ENCODE results near the gene AGPAT3.

The AGPAT3 gene

DNA sequence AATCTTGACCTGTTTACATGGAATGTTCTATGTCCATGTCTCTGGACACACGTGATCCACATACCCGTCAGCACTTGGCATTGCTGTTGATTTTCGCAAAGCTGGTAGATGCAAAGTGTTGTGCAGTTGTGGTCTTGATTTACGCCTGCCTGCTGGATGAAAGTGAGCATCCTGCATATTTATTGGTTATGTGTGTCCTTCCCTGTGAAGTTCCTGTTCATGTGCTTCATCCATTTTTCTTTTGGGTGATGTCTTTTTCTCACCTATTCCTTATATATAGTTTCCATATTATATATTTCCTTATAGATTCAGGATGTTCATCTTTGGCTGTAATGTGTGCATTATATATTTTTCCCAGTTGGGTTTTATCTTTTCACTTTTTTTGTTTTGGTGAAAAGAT, 6.5 kb downstream of the AGPAT3 start:
- CTCF ChIA-PET: no interaction called here
- TF ChIP-seq CTCF (IDR thresholded peaks at IDR 0.05; ENCODE audit: insufficient read depth, low read length, missing control alignments): no peak
- POLR2A ChIA-PET: no interaction called here
- H3K4me3 ChIP-seq (ENCODE audit: low read depth, low read length): no peak overlapping the region
- no peak for DNase-seq (ENCODE audit: low read depth, low spot score)

- no peak for TF ChIP-seq CTCF (IDR thresholded peaks at IDR 0.05; ENCODE audit: insufficient read depth, low read length, missing control alignments)
These were observed 7.6 kb downstream of the AGPAT3 start for GRCh38 chr21:43872531-43873197.

DNA sequence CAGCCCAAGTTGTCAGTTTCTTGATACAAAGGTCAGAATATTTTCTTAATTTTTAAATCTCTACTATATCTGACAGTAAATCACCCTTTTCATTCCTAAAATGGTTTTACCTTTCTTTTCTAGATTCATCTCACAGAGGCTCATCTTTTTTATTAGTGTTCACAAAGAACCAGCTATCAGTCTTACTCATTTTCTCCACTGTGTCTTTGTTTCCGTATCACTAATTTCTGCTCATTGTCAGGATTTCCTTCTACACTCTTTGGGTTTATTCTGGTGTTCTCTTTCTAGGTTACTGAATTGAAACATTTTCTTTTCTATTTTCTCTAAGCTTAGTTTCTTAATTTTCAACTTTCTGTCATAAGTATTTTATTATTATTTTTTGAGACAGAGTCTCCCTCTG, 8.7 kb downstream of the AGPAT3 start:
- H3K4me3 ChIP-seq (ENCODE audit: low read depth, low read length): no peak overlapping the region
- ChIA-PET CTCF (no interaction called here), POLR2A (no interaction called here)
- TF ChIP-seq CTCF (IDR thresholded peaks at IDR 0.05; ENCODE audit: insufficient read depth, low read length, missing control alignments): no peak
- DNase-seq (ENCODE audit: low read depth, low spot score): no peak

More at GRCh38 chr21:43872531-43873197, 7.6 kb downstream of the AGPAT3 start:
- POLR2A ChIA-PET: no interaction called here
- no peak overlapping the region for H3K4me3 ChIP-seq (ENCODE audit: low read depth, low read length)
- DNase-seq (ENCODE audit: low read depth, low spot score): no peak
- CTCF ChIA-PET: no interaction called here

DNA sequence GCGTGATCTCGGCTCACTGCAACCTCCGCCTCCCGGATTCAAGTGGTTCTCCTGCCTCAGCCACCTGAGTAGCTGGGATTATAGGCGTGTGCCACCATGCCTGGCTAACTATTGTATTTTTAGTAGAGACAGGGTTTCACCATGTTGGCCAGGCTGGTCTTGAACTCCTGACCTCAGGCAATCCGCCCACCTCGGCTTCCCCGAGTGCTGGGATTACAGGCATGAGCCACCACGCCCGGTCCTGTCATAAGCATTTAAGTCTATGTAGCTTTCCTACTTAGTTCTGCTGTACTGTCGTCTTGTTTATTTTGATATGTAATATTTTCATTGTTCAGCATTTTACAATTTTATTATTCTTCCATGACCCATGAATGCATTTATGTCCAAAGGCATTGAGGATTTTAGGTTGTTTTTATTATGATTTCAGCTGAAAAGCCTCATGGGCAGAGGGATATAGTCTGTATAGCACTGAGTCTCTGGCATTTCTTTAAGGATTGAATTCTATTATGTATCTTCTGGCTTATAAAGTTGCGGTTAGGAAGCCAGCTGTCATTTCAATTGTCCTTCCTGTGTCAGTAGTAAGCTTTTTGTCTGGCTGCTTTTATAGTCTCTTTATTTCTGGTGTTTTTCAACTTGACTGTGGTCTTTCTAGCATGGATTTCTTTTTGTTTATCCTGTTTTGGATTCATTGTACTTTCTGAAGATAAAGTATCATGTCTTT, 9.2 kb downstream of the AGPAT3 start:
- ChIA-PET CTCF (no interaction called here), POLR2A (no interaction called here)
- H3K4me3 ChIP-seq (ENCODE audit: low read depth, low read length): no peak overlapping the region
- no peak for DNase-seq (ENCODE audit: low read depth, low spot score)
- TF ChIP-seq CTCF (IDR thresholded peaks at IDR 0.05; ENCODE audit: insufficient read depth, low read length, missing control alignments): no peak

DNA sequence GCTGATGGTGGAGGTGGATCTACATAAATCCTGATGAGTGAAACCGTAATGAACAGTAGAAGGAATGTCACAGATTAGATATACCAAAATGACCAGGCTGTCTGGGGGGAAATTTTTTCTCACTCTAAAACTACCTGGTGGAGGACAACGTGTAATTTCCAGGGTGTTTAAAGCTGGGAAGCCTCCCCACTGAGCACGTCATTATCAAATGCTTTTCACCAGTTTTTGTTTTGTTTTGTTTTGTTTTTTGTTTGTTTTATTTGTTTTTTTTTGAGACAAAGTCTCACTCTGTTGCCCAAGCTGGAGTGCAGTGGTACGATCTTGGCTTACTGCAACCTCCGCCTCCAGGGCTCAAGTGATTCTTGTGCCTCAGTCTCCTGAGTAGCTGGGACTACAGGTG, 11.6 kb downstream of the AGPAT3 start:
- H3K4me3 ChIP-seq (ENCODE audit: low read depth, low read length): no peak overlapping the region
- TF ChIP-seq CTCF (IDR thresholded peaks at IDR 0.05; ENCODE audit: insufficient read depth, low read length, missing control alignments): no peak
- ChIA-PET POLR2A (no interaction called here), CTCF (no interaction called here)
- no peak for DNase-seq (ENCODE audit: low read depth, low spot score)

DNA sequence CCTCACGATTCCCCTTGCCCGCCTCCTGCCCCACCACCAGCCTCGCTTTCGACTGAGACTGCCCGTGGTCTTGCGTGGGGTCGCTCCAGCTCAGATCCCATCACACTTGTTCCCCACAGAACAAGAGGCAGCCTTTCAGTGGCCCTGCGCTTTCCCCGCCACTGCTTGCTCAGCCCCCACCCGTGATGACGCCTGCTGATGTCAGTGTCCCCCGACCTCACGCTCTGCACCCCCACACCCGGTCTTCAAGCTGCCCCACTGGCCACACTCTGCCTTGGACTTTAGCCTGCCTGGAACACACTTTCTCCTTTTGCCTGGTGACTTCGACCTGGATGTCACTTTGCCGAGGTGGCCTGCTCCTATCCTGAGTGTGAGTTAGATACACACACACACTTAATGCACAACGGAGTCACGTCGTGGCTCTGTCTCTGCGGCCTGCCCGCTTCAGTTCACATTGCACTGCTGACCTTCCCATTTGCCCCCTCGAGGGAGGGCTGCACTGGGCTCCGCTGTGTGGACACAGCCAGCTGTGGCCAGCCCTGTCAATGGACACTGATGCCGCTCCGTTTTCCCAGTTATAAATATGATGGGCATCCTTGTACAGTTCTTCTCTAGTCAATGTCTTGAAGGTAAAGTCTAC, 13.0 kb downstream of the AGPAT3 start:
- CTCF ChIA-PET: no interaction called here
- DNase-seq (ENCODE audit: low read depth, low spot score): no peak
- POLR2A ChIA-PET: no interaction called here

More for the DNA sequence above, 13.0 kb downstream of the AGPAT3 start:
- no peak overlapping the region for H3K4me3 ChIP-seq (ENCODE audit: low read depth, low read length)
- TF ChIP-seq CTCF (IDR thresholded peaks at IDR 0.05; ENCODE audit: insufficient read depth, low read length, missing control alignments): no peak
